ENCODE data around the gene ADPRHL1.

Gene ADPRHL1

DNA sequence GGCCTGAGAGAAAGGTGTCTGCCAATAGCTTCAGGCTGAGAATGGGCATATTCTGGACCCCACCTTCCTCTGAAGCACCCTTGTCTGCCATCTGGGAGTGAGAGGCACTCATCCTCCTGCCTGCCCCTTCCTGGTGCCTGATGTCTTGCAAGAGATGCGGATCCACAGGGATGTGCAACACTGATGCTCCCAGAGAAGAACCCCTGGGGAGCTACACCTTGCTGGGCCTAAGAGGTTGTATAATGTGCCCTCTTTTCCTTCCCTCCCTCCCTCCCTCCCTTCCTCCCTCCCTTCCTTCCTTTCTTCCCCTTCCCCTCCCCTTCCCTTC lies 34.6 kb downstream of the ADPRHL1 start:
- in situ Hi-C loops (cut with MboI; ENCODE audit: low sequenced_read_pairs), result no loop called here

DNA sequence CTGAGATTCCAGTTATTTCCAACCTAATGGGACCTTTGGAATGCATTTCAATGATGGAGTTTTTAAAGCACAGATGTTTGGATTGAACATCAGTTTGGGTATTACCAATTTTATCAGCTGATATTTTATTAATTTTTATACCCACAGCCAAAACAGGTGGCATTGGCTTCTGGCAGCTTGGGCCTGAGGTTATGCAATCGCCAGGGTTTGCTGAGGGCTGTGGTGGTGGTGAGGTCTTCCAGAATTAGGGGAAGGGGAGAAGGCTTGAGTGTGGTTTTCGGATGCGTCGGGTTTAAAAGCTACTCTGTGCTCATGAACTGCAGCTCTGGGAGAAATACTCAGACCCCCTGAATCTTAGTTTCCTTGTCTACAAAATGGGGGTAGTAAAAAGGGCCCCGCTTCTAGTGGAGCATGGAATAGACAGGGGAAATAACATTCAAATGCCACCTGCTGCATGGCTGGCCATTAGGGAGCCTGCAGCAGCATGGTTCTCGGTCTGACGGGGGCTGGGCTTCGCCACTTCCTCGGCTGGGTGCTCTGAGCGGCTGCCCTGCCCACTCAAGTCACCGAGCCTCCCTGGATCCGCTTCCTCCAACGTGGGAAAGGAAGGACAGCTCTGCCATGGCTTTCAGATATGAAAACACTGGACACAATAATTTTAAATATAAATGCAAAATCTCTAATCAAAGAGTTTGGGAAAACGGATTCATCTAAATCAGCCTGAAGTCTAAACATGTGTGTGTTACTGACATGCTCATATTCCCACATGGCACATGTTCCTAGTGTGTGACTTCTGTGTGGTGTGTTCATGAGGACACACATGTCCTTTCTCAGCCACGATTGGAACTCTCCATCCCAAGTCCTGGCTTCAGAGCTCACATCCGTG lies 35.2 kb downstream of the ADPRHL1 start:
- in situ Hi-C loops (cut with MboI; ENCODE audit: low sequenced_read_pairs), result no loop called here

DNA sequence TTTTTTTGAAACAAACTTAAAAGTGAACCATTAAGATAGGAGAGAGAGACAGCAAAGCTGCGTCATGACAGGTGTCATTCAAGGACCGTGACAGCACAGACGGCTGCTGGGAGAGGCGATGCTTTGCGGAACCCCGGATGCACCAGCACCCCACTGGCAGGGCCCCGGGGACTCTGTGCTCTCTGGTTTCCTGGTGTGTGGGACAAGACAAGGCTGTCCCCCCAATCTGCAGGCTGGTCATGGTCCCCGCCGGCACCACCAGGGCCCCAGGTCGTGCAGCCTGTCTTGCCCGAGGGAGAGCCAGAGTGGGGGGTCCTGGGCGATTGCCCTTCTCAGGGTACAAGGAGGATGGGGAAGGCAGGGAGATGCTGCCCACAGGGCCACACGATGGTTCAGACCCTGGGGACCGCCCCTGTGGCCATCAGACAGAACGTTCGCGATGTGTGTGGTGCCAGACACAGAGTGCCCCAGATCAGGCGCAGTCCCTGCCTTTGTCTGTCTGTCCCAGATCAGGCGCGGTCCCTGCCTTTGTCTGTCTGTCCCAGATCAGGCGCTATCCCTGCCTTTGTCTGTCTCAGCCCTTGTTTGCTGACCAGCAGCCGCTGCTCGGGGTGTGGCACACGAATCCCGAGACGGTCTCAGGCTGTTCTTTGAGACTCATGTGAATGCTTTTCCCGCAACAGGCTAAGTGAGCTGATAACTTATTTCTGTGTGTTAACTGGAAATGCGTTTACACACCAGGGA lies 36.1 kb downstream of the ADPRHL1 start:
- in situ Hi-C loops (cut with MboI; ENCODE audit: low sequenced_read_pairs), result no loop called here

DNA sequence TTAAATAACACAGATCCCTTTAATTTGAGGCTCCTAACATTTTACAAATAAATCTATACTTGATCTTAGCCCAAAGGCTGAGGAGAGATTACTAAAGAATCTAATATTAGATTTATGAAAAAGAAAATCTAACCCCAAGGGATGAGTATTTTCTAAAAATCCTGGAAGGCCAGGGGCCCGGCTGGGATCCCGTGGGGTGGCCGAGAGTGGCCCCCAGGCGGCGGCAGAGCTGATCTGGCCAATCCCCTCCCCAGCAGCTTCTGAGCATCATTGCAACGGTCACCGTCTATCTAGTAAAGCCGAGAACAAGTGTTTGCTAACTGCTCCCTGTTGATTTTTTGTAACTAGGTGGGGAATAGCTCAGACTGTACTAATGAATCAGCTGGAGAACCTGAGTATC lies 37.5 kb downstream of the ADPRHL1 start:
- in situ Hi-C loops (cut with MboI; ENCODE audit: low sequenced_read_pairs), result no loop called here

DNA sequence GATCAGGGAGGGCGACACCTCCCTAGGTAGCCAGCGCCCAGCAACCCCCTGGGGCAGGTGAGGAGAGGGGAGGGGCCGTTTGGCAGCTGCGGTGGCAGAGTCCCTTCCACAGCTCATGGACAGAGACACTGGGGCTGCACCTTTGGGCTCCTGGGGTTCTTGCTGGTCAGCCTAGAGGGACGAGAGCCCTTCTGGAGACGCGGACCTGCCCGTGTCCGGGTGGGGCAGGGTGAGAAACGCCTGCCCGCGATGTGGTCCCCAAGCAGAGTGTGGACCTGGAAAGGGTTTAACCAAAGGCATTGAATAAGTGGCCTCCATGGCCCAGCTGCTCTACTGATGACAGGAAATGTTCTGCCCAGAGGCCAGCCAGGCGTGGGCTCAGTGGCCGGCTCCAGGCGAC lies 38.3 kb downstream of the ADPRHL1 start:
- in situ Hi-C loops (cut with MboI; ENCODE audit: low sequenced_read_pairs), result no loop called here

DNA sequence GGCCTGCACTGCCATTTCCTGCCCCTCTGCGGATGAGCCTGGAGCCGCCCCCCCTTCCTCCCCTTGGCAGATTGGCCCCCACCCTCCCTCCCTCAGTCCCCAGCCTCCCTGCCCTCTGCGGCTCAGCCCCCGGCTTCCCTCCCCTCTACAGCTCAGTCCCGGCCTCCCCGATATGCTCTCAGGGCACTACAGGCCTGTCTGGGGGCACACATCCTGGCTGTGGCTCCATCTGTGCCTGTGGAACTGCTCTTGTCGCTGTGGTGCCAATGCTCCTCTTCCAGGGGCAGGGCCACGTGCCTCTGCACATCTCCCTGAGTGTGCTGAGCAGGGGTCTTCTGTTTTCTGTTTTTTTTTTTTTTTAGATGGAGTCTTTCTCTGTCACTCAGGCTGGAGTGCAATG lies 39.0 kb downstream of the ADPRHL1 start:
- in situ Hi-C loops (cut with MboI; ENCODE audit: low sequenced_read_pairs), result no loop called here

DNA sequence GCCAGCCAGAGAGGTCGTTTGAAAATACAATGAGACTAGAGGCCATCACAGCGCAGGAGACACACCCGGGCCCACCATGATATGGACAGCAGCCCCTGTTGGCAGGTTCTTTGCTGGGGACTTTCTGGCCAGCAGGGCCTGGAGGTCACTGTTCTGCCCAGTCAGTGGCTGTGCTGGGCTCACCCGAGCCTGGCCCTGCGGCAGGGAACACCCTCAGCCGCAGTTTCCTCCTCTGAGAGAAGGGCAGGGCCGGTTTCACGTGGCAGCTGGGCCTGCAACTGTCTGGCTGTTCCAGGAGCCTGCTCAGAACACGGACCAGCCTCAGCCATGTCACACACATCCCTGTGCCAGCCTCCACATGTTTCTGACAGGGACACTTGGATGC lies 39.4 kb downstream of the ADPRHL1 start:
- in situ Hi-C loops (cut with MboI; ENCODE audit: low sequenced_read_pairs), result no loop called here

DNA sequence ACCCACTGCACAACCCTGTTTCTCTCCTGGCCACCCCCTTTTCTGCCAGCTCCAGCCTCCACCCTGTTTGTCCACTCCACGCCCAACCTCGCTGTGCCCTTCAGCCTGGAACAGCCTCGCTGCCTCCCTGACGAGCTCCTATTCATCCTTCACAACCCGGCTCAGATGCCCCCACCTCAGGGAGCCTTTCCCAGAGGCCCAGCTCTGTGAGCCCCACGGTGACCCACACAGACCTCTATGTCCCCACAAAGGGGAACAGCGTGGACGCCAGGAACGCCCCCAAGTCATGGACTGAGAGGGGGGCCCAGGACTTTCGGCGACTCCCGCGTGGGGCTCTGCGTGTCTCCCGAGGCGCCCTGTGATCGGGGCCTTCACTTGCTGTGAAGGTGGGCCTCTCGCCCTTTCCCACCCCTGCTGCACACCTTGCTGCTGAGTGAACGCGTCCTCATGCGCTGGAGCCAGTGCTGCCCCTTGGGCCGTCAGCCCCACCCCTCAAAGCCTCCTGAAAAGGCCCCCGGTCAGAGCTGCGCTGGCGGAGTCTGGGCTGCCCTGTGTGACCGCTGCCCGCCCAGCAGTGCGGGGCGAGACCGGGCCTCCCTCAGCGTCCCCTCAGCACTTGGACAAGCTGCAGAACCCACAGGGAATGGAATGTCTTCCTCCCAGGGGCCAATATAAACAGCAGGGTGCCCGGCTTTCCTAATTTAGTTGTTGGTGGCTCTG lies 40.0 kb downstream of the ADPRHL1 start:
- in situ Hi-C loops (cut with MboI; ENCODE audit: low sequenced_read_pairs), result no loop called here

DNA sequence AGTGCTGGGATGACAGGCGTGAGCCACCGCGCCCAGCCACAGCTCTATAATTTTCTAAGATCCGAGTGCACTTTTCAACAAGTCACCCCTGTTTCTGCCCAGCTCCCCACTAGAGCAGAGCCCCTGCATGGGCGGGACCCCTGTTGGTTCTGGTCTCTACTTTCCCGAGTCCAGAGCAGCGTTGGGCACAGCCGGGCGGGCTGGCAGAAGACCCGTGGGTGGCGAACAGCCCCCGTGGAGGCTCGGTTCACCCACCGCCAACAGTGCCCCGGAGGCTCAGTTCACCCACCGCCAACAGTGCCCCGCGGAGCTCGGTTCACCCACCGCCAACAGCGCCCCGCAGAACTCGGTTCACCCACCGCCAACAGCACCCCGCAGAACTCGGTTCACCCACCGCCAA lies 40.8 kb downstream of the ADPRHL1 start:
- in situ Hi-C loops (cut with MboI; ENCODE audit: low sequenced_read_pairs), result no loop called here

DNA sequence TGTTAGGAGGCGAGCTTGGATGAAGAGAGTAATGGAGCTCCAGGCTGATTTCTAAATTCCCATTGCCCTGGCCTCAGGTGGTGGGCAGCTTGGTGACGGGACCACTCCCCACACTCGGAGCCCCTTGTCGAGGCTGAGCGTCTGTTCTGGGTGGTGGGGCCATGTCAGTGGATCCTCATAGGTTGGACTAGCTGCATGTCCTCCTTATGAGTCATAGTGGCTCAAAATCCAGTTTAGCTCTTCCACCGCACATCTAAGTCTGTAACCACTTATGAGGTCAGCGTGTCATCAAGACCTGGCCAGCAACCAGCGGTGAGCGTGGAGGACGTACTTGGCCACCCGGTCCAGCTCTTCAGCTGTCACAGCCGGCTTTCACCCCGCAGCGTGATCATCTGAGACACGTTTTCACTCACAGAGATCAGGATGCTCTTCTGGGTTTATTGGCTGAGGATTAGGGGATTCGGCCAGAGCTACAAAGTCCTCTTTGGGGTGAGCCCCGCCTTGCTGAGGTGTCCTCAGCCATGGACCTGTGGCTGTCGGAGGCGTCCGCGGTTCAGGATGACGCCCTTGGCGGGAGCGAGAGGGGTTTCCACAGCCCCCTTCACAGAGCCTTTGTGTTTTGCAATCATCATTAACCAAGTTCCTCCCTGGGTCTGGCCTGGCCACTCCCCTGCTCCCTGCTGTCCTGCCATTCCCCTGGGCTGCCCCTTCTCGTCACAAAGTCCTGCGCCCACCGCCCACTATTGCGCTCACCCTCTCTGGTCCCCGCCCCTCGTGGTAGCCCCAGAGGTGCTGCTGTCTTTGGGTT lies 41.9 kb downstream of the ADPRHL1 start:
- in situ Hi-C loops (cut with MboI; ENCODE audit: low sequenced_read_pairs), result no loop called here

DNA sequence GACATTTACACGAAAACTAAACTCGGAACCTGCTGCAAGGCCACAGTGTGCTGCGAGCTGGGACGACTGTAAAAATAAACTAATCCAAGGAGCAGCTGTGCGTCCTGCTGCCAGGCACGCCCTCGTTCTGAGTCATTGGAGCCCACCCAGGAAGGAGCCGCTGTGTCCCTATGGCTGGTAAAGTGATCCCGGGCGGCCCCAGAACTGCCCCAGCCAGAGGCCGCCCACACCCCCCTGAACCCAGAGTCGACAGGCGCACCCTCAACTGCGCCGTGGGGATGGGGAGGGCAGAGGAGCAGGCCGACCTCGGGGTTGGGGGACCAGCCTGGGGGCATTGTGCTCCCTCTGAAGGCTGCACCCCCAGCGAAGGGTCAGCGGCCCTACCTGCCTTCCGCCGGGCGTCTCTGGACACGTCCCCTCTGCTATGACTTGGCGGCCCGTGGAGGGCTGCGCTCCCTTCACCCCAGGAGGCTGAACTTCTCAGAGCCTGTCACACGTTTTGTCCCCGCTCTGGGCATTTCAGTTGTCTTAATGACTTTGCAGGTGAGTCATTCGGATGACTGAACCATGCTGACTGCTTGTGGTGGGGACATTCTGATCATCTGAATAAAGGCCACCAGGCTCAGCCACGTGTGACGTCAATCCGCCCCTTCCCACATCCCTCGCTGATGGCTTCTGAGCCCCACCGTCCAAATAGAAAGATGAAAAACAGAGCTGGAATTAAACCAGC lies 42.7 kb downstream of the ADPRHL1 start:
- in situ Hi-C loops (cut with MboI; ENCODE audit: low sequenced_read_pairs), result no loop called here

DNA sequence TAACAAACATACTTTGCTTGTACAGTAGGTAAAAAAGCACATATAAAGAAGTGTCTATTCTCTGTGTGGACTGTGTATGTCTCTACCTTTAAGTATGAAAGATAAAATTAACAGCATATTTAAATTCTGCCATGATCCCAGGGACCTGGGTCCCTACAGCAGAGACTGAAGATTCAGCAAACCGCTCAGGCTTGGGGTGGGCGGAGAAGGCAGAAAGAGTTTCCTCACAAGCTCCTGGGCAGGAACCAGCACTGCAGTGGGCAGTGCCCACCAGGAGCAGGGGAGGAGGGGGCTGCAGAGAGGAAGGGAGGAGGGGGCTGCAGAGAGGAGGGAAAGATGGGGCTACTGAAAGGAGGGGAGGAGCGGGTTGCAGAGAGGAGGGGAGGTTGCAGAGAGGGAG lies 44.7 kb downstream of the ADPRHL1 start:
- in situ Hi-C loops (cut with MboI; ENCODE audit: low sequenced_read_pairs), result no loop called here

DNA sequence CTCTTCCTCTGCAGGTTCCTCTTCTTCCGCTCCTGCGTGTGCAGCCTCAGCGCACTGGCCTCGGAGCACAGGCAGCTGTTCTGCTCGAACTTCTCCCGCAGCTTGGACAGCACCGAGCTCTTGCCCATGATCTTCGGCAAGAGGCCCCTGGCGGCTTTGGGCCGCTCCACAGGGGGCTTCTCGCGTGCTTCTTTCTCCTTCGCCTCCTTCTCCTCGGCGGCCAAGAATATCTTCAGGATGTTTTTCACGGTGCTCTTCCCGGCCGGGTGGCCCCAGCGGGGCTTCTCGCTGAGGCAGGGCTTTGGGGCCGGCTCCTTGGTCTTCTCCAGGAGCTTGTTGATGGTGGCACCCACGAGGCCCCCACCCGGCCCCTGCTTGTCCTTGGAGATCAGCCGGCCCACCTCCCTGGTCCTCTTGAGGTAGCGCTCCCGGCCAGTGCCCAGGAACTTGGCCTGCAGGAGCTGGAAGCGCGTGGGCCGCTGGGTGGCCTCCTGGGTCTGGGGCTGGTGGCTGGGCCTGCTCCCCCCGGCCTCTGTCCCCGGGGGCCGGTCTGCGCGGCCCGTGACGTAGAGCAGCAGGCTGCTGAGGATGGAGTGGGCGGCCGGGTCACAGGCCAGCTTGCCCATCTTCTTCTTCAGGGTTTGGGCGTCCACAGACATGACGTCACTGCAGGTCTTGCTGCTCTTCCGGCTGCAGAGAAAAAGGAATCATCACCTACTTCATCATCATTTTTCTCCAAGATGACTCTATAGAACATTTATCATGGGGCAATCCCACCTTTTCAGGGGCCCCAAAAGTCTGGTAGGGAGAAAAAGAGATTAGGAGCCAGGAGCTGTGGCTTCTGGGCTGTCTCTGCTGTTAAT lies 45.5 kb downstream of the ADPRHL1 start:
- in situ Hi-C loops (cut with MboI; ENCODE audit: low sequenced_read_pairs), result no loop called here

DNA sequence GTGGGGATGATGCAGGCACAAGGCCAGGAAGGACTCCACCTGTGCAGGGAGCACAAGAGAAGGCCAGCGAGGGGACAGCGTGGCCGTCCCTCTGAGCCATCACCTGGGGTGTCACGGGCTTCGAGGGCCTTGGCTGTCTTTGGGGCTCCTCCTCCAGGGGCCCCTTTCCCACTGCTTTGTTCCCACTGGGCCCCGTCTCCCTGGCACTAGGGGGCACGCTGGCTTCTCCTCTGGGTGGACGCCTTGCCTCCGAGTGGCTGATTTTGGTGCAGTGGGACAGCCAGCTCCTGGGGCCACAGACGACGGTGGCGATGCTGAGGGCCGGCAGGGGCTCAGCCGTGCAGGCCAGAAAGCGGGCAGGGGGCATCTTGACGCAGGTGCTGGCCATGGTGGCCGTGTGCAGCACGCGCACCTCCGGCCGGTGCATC lies 46.2 kb downstream of the ADPRHL1 start:
- in situ Hi-C loops (cut with MboI; ENCODE audit: low sequenced_read_pairs), result no loop called here

DNA sequence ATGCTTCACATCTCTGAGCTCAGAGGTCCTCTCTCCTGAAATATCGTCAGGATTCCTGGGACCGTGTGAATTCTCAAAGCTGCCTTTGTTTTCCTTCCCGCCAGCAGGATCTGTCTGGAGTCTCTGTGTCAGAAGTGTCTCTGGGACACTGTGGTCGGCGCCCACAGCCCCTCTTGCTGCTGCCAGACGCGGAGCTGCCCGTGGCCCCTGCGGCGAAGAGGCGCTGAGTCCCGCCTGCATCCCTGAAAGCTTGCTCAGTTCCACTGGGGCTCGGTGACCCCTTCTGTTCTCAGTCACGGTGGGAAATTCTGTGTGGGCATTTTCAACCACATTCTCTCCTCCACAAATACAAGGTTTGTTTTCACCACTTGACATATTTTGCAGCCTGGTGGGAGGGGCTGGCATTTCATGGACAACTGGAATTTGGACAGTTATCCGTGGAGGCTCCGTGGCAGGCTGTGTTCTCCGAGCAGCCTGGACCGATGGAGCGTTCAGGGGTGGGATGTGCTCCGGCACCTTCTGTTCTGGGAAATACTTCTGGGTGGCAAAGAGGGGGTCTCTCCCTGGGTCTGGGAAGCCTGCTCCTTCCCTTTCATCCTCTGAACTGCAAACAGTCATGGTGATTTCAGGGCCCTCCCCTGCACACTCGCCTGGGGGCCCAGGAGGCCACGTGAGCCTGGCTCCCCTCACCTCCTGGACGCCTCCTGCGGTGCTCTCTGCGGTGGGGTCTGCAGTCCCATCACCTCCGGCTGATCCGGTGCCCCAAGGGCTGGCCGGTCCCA lies 46.8 kb downstream of the ADPRHL1 start:
- in situ Hi-C loops (cut with MboI; ENCODE audit: low sequenced_read_pairs), result no loop called here

DNA sequence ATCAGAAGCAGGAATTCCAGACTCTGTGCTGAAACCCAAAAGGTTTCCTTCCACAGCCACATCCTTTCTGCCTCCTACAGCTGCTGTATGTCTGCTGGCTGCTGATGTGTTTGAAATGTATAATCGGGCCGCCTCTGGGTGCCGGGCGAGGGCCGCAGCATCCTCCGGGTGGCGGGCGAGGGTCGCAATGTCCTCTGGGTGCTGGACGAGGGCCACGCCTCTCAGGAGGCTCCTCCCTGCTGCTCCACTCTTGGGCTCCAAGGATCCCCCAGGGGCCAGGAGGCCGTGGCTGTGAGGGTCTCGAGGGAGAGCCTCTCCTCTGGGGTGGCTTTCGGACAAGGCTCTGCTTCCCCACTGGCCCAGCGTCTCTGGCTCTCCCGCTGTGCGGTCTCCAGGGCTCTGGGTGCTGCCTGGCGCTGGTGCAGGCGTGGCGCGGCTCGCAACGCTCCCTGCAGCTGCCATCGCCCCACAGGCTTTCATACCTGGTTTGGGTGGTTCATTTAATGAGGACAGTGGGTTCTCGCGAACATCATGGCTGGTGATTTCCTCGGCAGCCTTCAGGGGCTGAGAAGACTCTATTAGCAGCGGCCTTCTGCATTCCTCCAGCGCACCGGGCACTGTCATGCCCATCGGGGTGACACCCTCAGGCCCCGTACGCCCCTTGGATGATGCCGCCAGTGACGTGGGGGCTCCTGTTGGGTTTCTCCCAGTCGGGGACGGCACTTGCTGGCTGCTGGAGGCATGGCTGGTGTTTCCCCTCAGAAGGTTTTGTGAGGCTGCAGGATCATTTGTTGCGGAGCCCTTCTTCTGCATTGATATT lies 47.6 kb downstream of the ADPRHL1 start:
- in situ Hi-C loops (cut with MboI; ENCODE audit: low sequenced_read_pairs), result no loop called here

DNA sequence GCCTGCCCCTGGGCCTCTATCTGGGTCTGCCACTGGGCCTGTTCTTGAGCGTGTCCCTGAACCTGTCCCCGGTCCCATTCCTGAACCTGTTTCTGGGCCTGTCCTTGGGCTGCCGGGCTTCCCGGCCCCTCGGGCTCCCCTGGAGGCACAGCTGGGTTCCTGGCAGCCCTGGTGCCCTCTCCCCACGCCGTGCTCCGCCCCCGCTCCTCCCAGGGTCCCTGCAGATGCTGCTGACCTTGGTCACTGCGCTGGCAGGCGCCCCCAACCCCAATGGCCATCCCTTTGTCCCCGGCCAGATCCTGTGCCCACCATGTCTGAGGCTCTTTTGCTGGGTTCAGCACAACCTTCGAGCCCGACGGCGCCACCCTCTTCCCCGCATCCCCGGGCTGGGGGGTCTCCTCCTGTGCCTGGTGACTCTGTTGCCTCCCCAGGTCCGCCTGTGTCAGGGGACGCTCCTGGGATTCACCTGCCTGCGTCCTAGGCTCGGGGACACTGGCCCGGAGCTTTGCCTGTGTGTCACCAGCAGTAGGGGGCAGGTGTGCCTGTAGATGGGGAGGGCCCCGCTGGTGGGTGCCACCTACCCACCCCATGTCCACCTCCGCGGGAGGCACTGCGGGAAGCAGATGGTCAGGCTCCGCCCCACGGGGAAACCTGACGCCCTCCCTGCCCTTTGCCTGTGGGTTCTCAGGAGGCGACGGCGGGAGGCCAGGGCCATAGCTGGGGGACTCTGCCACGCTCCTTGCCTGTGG lies 48.4 kb downstream of the ADPRHL1 start:
- in situ Hi-C loops (cut with MboI; ENCODE audit: low sequenced_read_pairs), result no loop called here

All from HL-60/S4 treated with phorbol 12-myristate 13-acetate at 8.2 ng/mL for 4 days and 3 days (cell line).